Neuronal stem cell (in vitro differentiated cells): ENCODE measurements around the gene TCF7L1.
"Not testable (repeated sequence)": the region's sequence is repeated elsewhere in the genome, so short reads cannot be mapped to it uniquely, and the experiment has no call there.

Experiments
- DNase-seq: peaks from one replicate; pipeline ENCODE4 v3.0.0-alpha.2; 2013; ENCODE audit warnings: low spot score
- H2AFZ ChIP-seq: one replicate; pipeline ENCODE4 v1.6.1; 2013; ENCODE audit warnings: mild to moderate bottlenecking, low read length, inconsistent platforms
- H2AK5ac ChIP-seq: 2 replicates; pipeline ENCODE4 v1.6.1; 2013; ENCODE audit warnings: low read depth, mild to moderate bottlenecking, inconsistent platforms, low read length, moderate library complexity, mixed read lengths
- H2BK120ac ChIP-seq: 2 replicates; pipeline ENCODE4 v1.6.1; 2013; ENCODE audit warnings: low read depth, mild to moderate bottlenecking, inconsistent platforms, low read length, moderate library complexity, mixed read lengths
- H2BK12ac ChIP-seq: one replicate; pipeline ENCODE4 v1.6.1; 2013; ENCODE audit warnings: low read length, inconsistent platforms
- H2BK15ac ChIP-seq: 2 replicates; pipeline ENCODE4 v1.6.1; 2013; ENCODE audit warnings: mild to moderate bottlenecking, low read length, inconsistent platforms, mixed read lengths
- H2BK5ac ChIP-seq: one replicate; pipeline ENCODE4 v1.6.1; 2013; ENCODE audit warnings: inconsistent platforms, mild to moderate bottlenecking, low read length, moderate library complexity
- H3K14ac ChIP-seq: one replicate; pipeline ENCODE4 v1.6.1; 2013; ENCODE audit warnings: low read length, inconsistent platforms
- H3K18ac ChIP-seq: 2 replicates; pipeline ENCODE4 v1.6.1; 2013; ENCODE audit warnings: low read length, inconsistent platforms
- H3K23ac ChIP-seq: 2 replicates; pipeline ENCODE4 v1.6.1; 2013; ENCODE audit warnings: low read depth, mild to moderate bottlenecking, mixed read lengths, low read length, inconsistent platforms; ENCODE audit not compliant: poor library complexity
- H3K27ac ChIP-seq: replicated peaks from 3 replicates; pipeline ENCODE4 v1.5.1; 2013; ENCODE audit warnings: low read length, inconsistent platforms
- H3K27me3 ChIP-seq, 3 experiments: 2 replicates each; pipeline ENCODE4 v1.6.1; 2013; ENCODE audit warnings: low read length in 3 of 3, mild to moderate bottlenecking in 2 of 3, inconsistent platforms in 1 of 3, low read depth in 1 of 3, mixed read lengths in 1 of 3, moderate library complexity in 1 of 3; ENCODE audit not compliant: control insufficient read depth in 3 of 3, insufficient read depth in 3 of 3
- H3K36me3 ChIP-seq, 2 donors: replicated peaks in 1 of 2; 2 replicates each; pipeline ENCODE4 v1.6.1; 2013; ENCODE audit warnings: low read length in 2 of 2; ENCODE audit not compliant: control insufficient read depth in 2 of 2, insufficient read depth in 2 of 2
- H3K4ac ChIP-seq: 2 replicates; pipeline ENCODE4 v1.6.1; 2013; ENCODE audit warnings: inconsistent platforms, mild to moderate bottlenecking, low read length, moderate library complexity
- H3K4me1 ChIP-seq, 2 donors: 1 replicate in 1 of 2; 2 replicates in 1 of 2; pipeline ENCODE4 v1.6.1; 2013; ENCODE audit warnings: low read length in 2 of 2, low read depth in 1 of 2; ENCODE audit not compliant: control insufficient read depth in 2 of 2, insufficient read depth in 1 of 2
- H3K4me2 ChIP-seq: one replicate; pipeline ENCODE4 v1.6.1; 2013; ENCODE audit warnings: mild to moderate bottlenecking, low read length, inconsistent platforms; ENCODE audit not compliant: insufficient read depth, poor library complexity, severe bottlenecking
- H3K4me3 ChIP-seq, 2 donors: 2 replicates each; pipeline ENCODE4 v1.5.1; 2013; ENCODE audit warnings: low read length in 2 of 2, mild to moderate bottlenecking in 2 of 2, inconsistent platforms in 1 of 2, moderate library complexity in 1 of 2
- H3K79me1 ChIP-seq: one replicate; pipeline ENCODE4 v1.6.1; 2013; ENCODE audit warnings: low read depth, mild to moderate bottlenecking, inconsistent platforms, low read length, moderate library complexity
- H3K9ac ChIP-seq: one replicate; pipeline ENCODE4 v1.6.1; 2013; ENCODE audit warnings: mild to moderate bottlenecking, low read depth, low read length, inconsistent platforms; ENCODE audit not compliant: poor library complexity
- H3K9me3 ChIP-seq, 2 donors: replicated peaks in 1 of 2; 2 replicates each; pipeline versions ENCODE3 to v1.6.1; 2013; ENCODE audit warnings: low read length in 2 of 2, mild to moderate bottlenecking in 2 of 2, inconsistent platforms in 1 of 2, low read depth in 1 of 2, mixed read lengths in 1 of 2, moderate library complexity in 1 of 2; ENCODE audit not compliant: control insufficient read depth in 2 of 2, insufficient read depth in 1 of 2
- H4K8ac ChIP-seq: one replicate; pipeline ENCODE4 v1.6.1; 2013; ENCODE audit warnings: low read depth, mild to moderate bottlenecking, inconsistent platforms, low read length, moderate library complexity
- H4K91ac ChIP-seq: one replicate; pipeline ENCODE4 v1.6.1; 2013; ENCODE audit warnings: low read length, low read depth, mild to moderate bottlenecking, inconsistent platforms; ENCODE audit not compliant: poor library complexity
- WGBS, 2 donors: extraction: QIAGEN DNeasy Blood & Tissue Kit; methylation state at CpG; one replicate each; pipeline ENCODE4 v1.1.7; 2013; ENCODE audit warnings: missing lambda C conversion rate in 2 of 2, mixed read lengths in 1 of 2; ENCODE audit not compliant: insufficient read length in 2 of 2, insufficient replicate concordance in 1 of 2; ENCODE audit errors: extremely low coverage in 2 of 2; 5-methylcytosine and 5-hydroxymethylcytosine counted together

Gene TCF7L1

DNA sequence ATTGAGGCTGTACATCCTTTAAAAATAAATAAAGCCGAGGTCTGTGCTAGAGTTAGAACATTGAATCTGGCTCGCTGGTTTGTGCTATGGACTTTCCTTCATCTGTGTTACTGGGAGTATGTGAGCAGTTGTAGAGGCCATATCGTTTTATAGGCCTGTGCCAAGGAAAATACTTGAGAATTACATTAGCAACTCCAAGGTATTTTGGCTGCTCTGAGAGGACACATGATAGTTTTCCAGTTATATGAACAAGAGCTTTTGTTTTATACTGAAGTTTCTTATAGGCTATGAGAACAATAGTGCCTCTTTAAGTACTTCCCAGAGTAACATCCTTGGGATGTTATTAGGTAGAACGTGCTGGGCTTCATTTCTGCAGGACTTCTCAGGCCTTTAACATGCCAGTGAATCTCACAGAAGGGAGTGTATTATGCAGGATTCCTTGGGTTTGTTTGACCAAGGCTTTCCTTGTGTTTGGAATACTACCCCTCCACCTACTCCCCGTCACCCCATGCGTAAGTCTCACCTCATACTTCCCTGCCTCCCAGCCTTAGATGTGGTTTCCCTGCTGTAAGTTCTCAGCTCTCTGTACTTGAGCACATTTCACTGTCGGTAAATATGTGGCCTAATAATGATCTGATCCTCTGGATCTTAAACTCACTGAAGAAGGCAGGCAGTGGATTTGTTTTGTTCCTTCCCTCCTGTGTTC lies 21.0 kb downstream of the TCF7L1 start:
- DNase-seq: no peak
- Histone ChIP-seq H3K14ac (no peak overlapping the region), H3K23ac (no peak overlapping the region), H4K91ac (no peak overlapping the region), H4K8ac (no peak overlapping the region), H3K18ac (no peak overlapping the region), H2AFZ (no peak overlapping the region), H2AK5ac (no peak overlapping the region), H3K4me1 (no peaks in the 10 kb centered on the region), H3K9ac (no peak overlapping the region), H3K27ac (no peak overlapping the region), H2BK120ac (no peak overlapping the region), H2BK15ac (no peak overlapping the region), H3K4ac (no peak overlapping the region), H3K79me1 (no peaks in the 10 kb centered on the region), H3K9me3 (peaks cover 0 to 3% of the 10 kb centered on the region in 2 donors), H3K4me2 (no peak overlapping the region), H3K27me3 (no peaks in the 10 kb centered on the region), H3K4me3 (no peak overlapping the region), H2BK5ac (no peak overlapping the region), H3K36me3 (peaks cover 0 to 18% of the 10 kb centered on the region in 2 donors), H2BK12ac (no peak overlapping the region)
- no CpG with 5 or more reads among the region's 7 CpGs for WGBS, 2 donors

DNA sequence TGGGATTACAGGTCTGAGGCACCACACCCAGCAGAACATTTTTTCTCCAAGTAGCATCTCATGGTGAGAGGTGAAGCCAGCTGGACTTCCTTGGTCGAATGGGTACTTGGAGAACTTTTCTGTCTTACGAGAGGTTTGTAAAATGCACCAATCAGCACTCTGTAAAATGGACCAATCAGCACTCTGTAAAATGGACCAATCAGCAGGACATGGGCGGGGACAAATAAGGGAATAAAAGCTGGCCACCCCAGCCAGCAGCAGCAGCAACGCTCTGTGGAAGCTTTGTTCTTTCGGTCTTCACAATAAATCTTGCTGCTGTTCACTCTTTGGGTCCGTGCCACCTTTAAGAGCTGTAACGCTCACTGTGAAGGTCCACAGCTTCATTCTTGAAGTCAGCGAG lies 21.9 kb downstream of the TCF7L1 start:
- not testable (repeated sequence) for H3K27me3 ChIP-seq, H4K8ac ChIP-seq, H4K91ac ChIP-seq, H3K18ac ChIP-seq, H3K4me3 ChIP-seq, H3K9me3 ChIP-seq, H3K4me2 ChIP-seq, H2BK12ac ChIP-seq, H3K27ac ChIP-seq, H3K23ac ChIP-seq, H3K4ac ChIP-seq, H2BK120ac ChIP-seq, H2BK15ac ChIP-seq, H2AK5ac ChIP-seq, H3K4me1 ChIP-seq, H3K79me1 ChIP-seq, H2BK5ac ChIP-seq, DNase-seq, H3K9ac ChIP-seq, H3K14ac ChIP-seq, H2AFZ ChIP-seq
- H3K36me3 ChIP-seq: peaks cover 0 to 15% of the 10 kb centered on the region in 2 donors
- WGBS, 2 donors: no CpG with 5 or more reads among the region's 8 CpGs

DNA sequence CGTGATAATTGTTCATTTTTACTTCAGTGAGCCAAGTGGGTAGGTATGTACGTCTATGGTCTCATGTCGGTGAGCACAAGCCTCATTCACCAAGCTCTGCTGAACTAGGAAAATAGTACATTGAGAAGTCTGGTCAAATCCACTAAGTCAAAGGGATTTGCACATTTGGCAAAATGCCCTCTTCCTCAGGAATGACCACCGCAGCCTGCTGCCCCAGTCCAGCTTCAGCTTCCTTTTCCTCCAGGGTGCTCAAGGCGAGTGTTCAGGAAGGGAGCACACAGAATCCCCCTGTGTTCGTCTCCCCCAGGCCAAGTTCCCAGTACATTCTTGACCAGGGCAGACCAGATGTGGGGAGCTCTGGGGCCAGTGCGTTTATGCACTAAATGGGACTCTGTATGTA lies 23.0 kb downstream of the TCF7L1 start:
- H3K27ac ChIP-seq: no peak overlapping the region
- peaks cover 0 to 15% of the 10 kb centered on the region in 2 donors for H3K36me3 ChIP-seq
- H3K4me1 ChIP-seq: peaks cover 0 to 2% of the 10 kb centered on the region in 2 donors

DNA sequence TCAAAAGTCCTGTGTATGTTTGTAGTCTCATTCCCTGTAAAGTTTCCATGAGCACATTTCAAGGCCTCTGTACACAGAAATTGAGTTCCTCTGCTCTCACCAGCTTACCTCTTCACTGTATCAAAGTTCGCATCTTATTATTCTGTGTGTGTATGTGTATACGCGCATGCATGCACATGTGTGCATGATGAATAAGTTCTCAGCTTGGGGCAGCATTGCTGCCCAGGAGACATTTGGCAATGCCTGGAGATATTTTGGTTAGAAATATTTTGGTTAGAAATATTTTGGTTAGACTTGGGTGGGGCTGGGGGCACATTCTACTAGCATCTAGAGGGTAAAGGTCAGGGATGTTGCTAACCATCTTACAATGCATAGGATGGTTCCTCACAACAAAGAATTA lies 23.4 kb downstream of the TCF7L1 start:
- no CpG with 5 or more reads among the region's 3 CpGs for WGBS, 2 donors
- H2AK5ac ChIP-seq: no peak overlapping the region
- H2AFZ ChIP-seq: no peak overlapping the region
- H3K9me3 ChIP-seq: no peaks in the 10 kb centered on the region
- DNase-seq: no peak
- H3K79me1 ChIP-seq: peaks cover 3% of the 10 kb centered on the region
- no peak overlapping the region for H3K9ac ChIP-seq
- H3K4me2 ChIP-seq: no peak overlapping the region
- H3K14ac ChIP-seq: no peak overlapping the region
- no peak overlapping the region for H3K18ac ChIP-seq
- H3K4me3 ChIP-seq: no peak overlapping the region
- no peak overlapping the region for H3K27ac ChIP-seq
- peaks cover 0 to 7% of the 10 kb centered on the region in 2 donors for H3K4me1 ChIP-seq
- H3K27me3 ChIP-seq: no peaks in the 10 kb centered on the region
- no peak overlapping the region for H3K4ac ChIP-seq
- no peak overlapping the region for H4K91ac ChIP-seq
- H3K23ac ChIP-seq: no peak overlapping the region
- no peak overlapping the region for H2BK12ac ChIP-seq
- H3K36me3 ChIP-seq: peaks cover 0 to 15% of the 10 kb centered on the region in 2 donors
- H2BK120ac ChIP-seq: no peak overlapping the region
- H2BK15ac ChIP-seq: no peak overlapping the region
- no peak overlapping the region for H2BK5ac ChIP-seq
- no peak overlapping the region for H4K8ac ChIP-seq

More for the DNA sequence above, 23.0 kb downstream of the TCF7L1 start:
- H2AFZ ChIP-seq: no peak overlapping the region
- H4K8ac ChIP-seq: no peak overlapping the region
- H2BK15ac ChIP-seq: no peak overlapping the region
- H3K4me3 ChIP-seq: no peak overlapping the region
- no peak overlapping the region for H2AK5ac ChIP-seq
- H3K9me3 ChIP-seq: no peaks in the 10 kb centered on the region
- no peak overlapping the region for H3K18ac ChIP-seq
- no CpG with 5 or more reads among the region's 7 CpGs for WGBS, 2 donors
- no peak overlapping the region for H4K91ac ChIP-seq
- no peaks in the 10 kb centered on the region for H3K27me3 ChIP-seq
- H3K23ac ChIP-seq: no peak overlapping the region
- no peak overlapping the region for H3K4me2 ChIP-seq
- H2BK5ac ChIP-seq: no peak overlapping the region
- H3K79me1 ChIP-seq: no peaks in the 10 kb centered on the region
- H2BK12ac ChIP-seq: no peak overlapping the region
- H3K14ac ChIP-seq: no peak overlapping the region
- no peak overlapping the region for H2BK120ac ChIP-seq
- no peak overlapping the region for H3K9ac ChIP-seq
- no peak for DNase-seq
- H3K4ac ChIP-seq: no peak overlapping the region
